ENCODE measurements around the gene ZNF12.
"Not testable (repeated sequence)": the region's sequence is repeated elsewhere in the genome, so short reads cannot be mapped to it uniquely, and the experiment has no call there.

ZNF12 gene

GRCh38 chr7:6691103-6691502 is 15.6 kb downstream of the ZNF12 start:
- no peak for DNase-seq

GRCh38 chr7:6680146-6680545 is 26.6 kb downstream of the ZNF12 start:
- no peak for DNase-seq

GRCh38 chr7:6675807-6676405 is 30.8 kb downstream of the ZNF12 start:
- DNase-seq, result no peak

- DNase-seq, result not testable (repeated sequence)
Observed at GRCh38 chr7:6670851-6671250, 35.9 kb downstream of the ZNF12 start.

- DNase-seq, result no peak
Observed at GRCh38 chr7:6658618-6659345, 48.0 kb downstream of the ZNF12 start.

- no peak for DNase-seq
Observed at GRCh38 chr7:6656413-6656812, 50.3 kb downstream of the ZNF12 start.

- DNase-seq, result no peak
Observed at GRCh38 chr7:6655636-6656385, 50.9 kb downstream of the ZNF12 start.

GRCh38 chr7:6654842-6655610 is 51.7 kb downstream of the ZNF12 start:
- no peak for DNase-seq

- no peak for DNase-seq
Observed at GRCh38 chr7:6654113-6654841, 52.5 kb downstream of the ZNF12 start.

GRCh38 chr7:6653071-6654003 is 53.4 kb downstream of the ZNF12 start:
- DNase-seq, result no peak

- DNase-seq, result no peak
Observed at GRCh38 chr7:6652446-6653011, 54.2 kb downstream of the ZNF12 start.

GRCh38 chr7:6651851-6652445 is 54.8 kb downstream of the ZNF12 start:
- DNase-seq, result no peak

- no peak for DNase-seq
Observed at GRCh38 chr7:6650521-6651011, 56.2 kb downstream of the ZNF12 start.

- DNase-seq, result no peak
Observed at GRCh38 chr7:6650086-6650485, 56.7 kb downstream of the ZNF12 start.

GRCh38 chr7:6649241-6649961 is 57.3 kb downstream of the ZNF12 start:
- DNase-seq, result no peak

- DNase-seq, result no peak
Observed at GRCh38 chr7:6648815-6649104, 58.0 kb downstream of the ZNF12 start.

GRCh38 chr7:6648066-6648814 is 58.5 kb downstream of the ZNF12 start:
- no peak for DNase-seq

GRCh38 chr7:6647541-6647940 is 59.2 kb downstream of the ZNF12 start:
- no peak for DNase-seq

- no peak for DNase-seq
Observed at GRCh38 chr7:6647080-6647479, 59.7 kb downstream of the ZNF12 start.

Data from Kasumi-1 (cell line).